ENCODE results near the gene NRM.

Gene NRM

DNA sequence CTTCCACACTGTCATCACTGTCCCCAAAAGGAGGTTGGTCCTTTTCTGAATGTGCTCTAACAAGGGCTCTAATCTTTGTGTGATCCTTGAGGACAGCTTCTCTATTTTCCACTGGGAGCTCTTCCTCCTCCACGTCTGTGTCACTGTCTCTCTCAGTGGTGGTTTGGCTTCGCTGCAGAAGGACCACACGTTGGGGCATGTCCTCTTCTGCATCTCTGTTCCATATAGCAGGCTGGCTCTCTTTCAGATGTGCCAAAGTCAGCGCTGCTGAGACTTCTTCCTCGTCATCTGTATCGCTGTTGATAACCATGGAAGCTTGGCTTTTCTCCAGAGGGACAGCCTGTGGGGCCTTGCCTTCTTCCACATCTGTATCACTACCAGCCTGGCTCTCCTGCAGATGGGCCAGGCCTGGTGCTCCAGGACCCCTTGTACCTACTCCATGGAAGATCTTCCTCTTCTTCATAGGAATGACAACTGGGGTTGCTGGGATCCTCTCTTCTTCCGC, 21.7 kb upstream of the NRM start:
- no peaks in the 10 kb centered on the region for H4K20me1 ChIP-seq (ENCODE audit: insufficient read depth, low read length)
- H3K79me2 ChIP-seq (ENCODE audit: insufficient read depth, low read length) = no peaks in the 10 kb centered on the region
- no peak overlapping the region for H2AFZ ChIP-seq (ENCODE audit: low read length)
- no peak for TF ChIP-seq EZH2 (IDR thresholded peaks at IDR 0.05; ENCODE audit: borderline replicate concordance, low read length)
- TF ChIP-seq, protein P1, sequence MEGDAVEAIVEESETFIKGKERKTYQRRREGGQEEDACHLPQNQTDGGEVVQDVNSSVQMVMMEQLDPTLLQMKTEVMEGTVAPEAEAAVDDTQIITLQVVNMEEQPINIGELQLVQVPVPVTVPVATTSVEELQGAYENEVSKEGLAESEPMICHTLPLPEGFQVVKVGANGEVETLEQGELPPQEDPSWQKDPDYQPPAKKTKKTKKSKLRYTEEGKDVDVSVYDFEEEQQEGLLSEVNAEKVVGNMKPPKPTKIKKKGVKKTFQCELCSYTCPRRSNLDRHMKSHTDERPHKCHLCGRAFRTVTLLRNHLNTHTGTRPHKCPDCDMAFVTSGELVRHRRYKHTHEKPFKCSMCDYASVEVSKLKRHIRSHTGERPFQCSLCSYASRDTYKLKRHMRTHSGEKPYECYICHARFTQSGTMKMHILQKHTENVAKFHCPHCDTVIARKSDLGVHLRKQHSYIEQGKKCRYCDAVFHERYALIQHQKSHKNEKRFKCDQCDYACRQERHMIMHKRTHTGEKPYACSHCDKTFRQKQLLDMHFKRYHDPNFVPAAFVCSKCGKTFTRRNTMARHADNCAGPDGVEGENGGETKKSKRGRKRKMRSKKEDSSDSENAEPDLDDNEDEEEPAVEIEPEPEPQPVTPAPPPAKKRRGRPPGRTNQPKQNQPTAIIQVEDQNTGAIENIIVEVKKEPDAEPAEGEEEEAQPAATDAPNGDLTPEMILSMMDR (IDR thresholded peaks at IDR 0.05; ENCODE audit: low read length) = no peak
- no peak overlapping the region for H3K9ac ChIP-seq (ENCODE audit: low read length)
- H3K27me3 ChIP-seq (ENCODE audit: insufficient read depth, low read length) = no peaks in the 10 kb centered on the region
- peaks cover 17% of the 10 kb centered on the region for H3K4me1 ChIP-seq (ENCODE audit: insufficient read depth, low read length, severe bottlenecking)
- H3K9me2 ChIP-seq (ENCODE audit: low read depth, low read length) = no peaks in the 10 kb centered on the region
- H3K4me3 ChIP-seq (ENCODE audit: low read depth, low read length, poor library complexity, severe bottlenecking) = no peak overlapping the region
- H3K9me3 ChIP-seq (ENCODE audit: low read length) = no peaks in the 10 kb centered on the region
- no peak overlapping the region for H3K27ac ChIP-seq (ENCODE audit: low read depth, low read length, poor library complexity, severe bottlenecking)
- H3F3A ChIP-seq (ENCODE audit: insufficient read depth, low read length) = no peaks in the 10 kb centered on the region
- no peak overlapping the region for H3K4me2 ChIP-seq (ENCODE audit: low read length)
- H3K36me3 ChIP-seq (ENCODE audit: insufficient read depth, low read length) = peaks cover 78% of the 10 kb centered on the region

DNA sequence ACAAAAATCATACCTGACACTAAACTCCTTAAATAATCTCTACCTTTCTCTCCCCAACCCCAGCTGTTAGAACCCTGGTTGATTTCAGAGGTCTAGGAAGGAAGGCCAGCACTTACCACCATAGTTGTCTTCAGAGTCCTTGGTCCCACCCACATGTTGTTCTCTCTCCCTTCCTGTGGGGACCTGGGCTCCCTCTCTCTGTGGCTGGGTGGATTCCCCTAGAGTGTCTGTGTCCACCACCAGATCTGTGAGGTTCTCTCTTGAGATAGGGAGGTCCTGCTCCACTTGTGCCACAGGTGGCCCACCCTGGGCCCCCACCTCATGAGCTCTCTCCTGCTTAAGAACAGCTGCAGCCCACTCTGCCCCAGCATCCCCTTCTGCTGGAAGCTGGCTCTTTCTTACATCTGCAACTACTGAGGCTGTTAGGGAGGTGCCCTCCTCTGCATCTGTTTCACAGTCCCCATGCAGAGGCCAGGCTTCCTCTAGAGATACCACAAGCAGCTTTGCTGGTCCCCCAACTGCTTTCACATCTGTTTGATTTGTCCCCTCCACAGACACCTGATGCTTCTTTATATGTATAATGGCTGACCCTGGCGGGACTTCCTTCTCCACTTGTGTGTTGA, 21.1 kb upstream of the NRM start:
- H3K4me1 ChIP-seq (ENCODE audit: insufficient read depth, low read length, severe bottlenecking) = peaks cover 17% of the 10 kb centered on the region
- no peaks in the 10 kb centered on the region for H3K9me2 ChIP-seq (ENCODE audit: low read depth, low read length)
- peaks cover 84% of the 10 kb centered on the region for H3K36me3 ChIP-seq (ENCODE audit: insufficient read depth, low read length)
- H4K20me1 ChIP-seq (ENCODE audit: insufficient read depth, low read length) = no peaks in the 10 kb centered on the region
- H3K27ac ChIP-seq (ENCODE audit: low read depth, low read length, poor library complexity, severe bottlenecking) = no peak overlapping the region
- no peak overlapping the region for H3K4me3 ChIP-seq (ENCODE audit: low read depth, low read length, poor library complexity, severe bottlenecking)
- H2AFZ ChIP-seq (ENCODE audit: low read length) = no peak overlapping the region
- H3K4me2 ChIP-seq (ENCODE audit: low read length) = no peak overlapping the region
- TF ChIP-seq, protein P1 (IDR thresholded peaks at IDR 0.05; ENCODE audit: low read length) = no peak
- TF ChIP-seq EZH2 (IDR thresholded peaks at IDR 0.05; ENCODE audit: borderline replicate concordance, low read length) = no peak
- H3F3A ChIP-seq (ENCODE audit: insufficient read depth, low read length) = no peaks in the 10 kb centered on the region
- no peaks in the 10 kb centered on the region for H3K9me3 ChIP-seq (ENCODE audit: low read length)
- H3K9ac ChIP-seq (ENCODE audit: low read length) = no peak overlapping the region
- H3K27me3 ChIP-seq (ENCODE audit: insufficient read depth, low read length) = no peaks in the 10 kb centered on the region
- no peaks in the 10 kb centered on the region for H3K79me2 ChIP-seq (ENCODE audit: insufficient read depth, low read length)

DNA sequence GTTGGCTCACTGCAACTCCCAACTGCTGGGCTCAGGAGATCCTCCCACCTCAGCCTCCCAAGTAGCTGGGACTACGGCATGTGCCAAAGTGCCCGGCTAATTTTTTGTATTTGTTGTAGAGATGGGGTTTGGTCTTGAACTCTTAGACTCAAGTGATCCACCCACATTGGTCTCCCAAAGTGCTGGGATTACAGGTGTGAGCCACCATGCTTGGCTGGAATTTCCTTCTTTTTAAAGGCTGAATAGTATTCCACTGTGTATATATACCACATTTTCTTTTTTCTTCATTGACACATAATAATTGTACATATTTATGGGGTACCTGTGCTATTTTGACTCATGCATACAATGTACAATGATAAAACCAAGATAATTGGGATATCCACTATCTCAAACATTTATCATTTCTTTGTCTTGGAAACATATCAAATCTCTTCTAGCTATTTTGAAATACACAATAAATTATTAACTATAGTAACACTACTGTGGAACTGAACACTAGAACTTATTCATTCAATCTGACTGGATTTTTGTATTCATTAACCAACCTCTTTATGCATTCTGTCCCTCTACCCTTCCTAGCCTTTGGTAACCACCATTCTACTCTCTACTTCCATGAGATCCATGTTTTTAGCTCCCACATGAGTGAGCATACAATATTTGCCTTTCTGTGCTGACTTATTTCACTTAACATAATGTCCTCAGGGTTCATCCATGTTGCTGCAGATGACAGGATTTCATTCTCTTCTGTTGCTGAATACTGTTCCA, 18.5 kb upstream of the NRM start:
- Histone ChIP-seq H3K27me3 (ENCODE audit: insufficient read depth, low read length) (no peaks in the 10 kb centered on the region), H2AFZ (ENCODE audit: low read length) (no peak overlapping the region), H3K9ac (ENCODE audit: low read length) (no peak overlapping the region), H3K4me1 (ENCODE audit: insufficient read depth, low read length, severe bottlenecking) (no peaks in the 10 kb centered on the region), H3K27ac (ENCODE audit: low read depth, low read length, poor library complexity, severe bottlenecking) (no peak overlapping the region), H3K4me2 (ENCODE audit: low read length) (no peak overlapping the region), H3K9me2 (ENCODE audit: low read depth, low read length) (no peaks in the 10 kb centered on the region), H3K9me3 (ENCODE audit: low read length) (no peaks in the 10 kb centered on the region), H3K36me3 (ENCODE audit: insufficient read depth, low read length) (peaks cover 92% of the 10 kb centered on the region), H3F3A (ENCODE audit: insufficient read depth, low read length) (no peaks in the 10 kb centered on the region), H3K4me3 (ENCODE audit: low read depth, low read length, poor library complexity, severe bottlenecking) (no peak overlapping the region), H4K20me1 (ENCODE audit: insufficient read depth, low read length) (no peaks in the 10 kb centered on the region), H3K79me2 (ENCODE audit: insufficient read depth, low read length) (no peaks in the 10 kb centered on the region)
- TF ChIP-seq EZH2 (IDR thresholded peaks at IDR 0.05; ENCODE audit: borderline replicate concordance, low read length) = no peak
- TF ChIP-seq, protein P1 (IDR thresholded peaks at IDR 0.05; ENCODE audit: low read length) = no peak
